Thyroid gland (tissue), 4 donors: ENCODE results near the gene KIF3A.

ENCODE experiments used
- CTCF ChIP-seq, 6 experiments: fragments of 200-600 bp in 3 of 6; fragments of 450-650 bp in 3 of 6; sonication (generic) in 3 of 6; IDR thresholded peaks; one replicate each; pipeline ENCODE4 v1.5.1; 2016 to 2019; ENCODE audit warnings: antibody characterized with exemption in 6 of 6, mild to moderate bottlenecking in 2 of 6, inconsistent platforms in 1 of 6, moderate library complexity in 1 of 6
- POLR2A ChIP-seq, 2 donors: fragments of 450-650 bp; IDR thresholded peaks; one replicate each; pipeline ENCODE4 v1.6.1; 2017; ENCODE audit warnings: antibody characterized with exemption in 2 of 2, mild to moderate bottlenecking in 2 of 2, moderate library complexity in 1 of 2

GRCh38 chr5:132776131-132776937, 39.0 kb upstream of the KIF3A start:
- TF ChIP-seq POLR2A (IDR thresholded peaks at IDR 0.05) (no peak), CTCF (IDR thresholded peaks at IDR 0.05) (no peak)
